GM12891 (cell line): Measurements from ENCODE around the gene ARHGAP8.

ENCODE experiments used
- DNase-seq: peaks from one replicate; pipeline ENCODE4 v3.0.0; 2011; ENCODE audit warnings: low spot score; ENCODE audit not compliant: insufficient read length
- FAIRE-seq: peaks from 2 replicates; lab custom pipeline; 2011; peaks lifted over from hg19 to GRCh38; lab: Jason Lieb, UNC
- PAX5 ChIP-seq: IDR thresholded peaks from 2 replicates; pipeline ENCODE4 v1.6.1; 2011; ENCODE audit warnings: low read length, moderate library complexity, mild to moderate bottlenecking; ENCODE audit not compliant: insufficient read depth, severe bottlenecking
- POLR2A ChIP-seq: IDR thresholded peaks from 2 replicates; pipeline ENCODE4 v1.6.1; 2011; ENCODE audit warnings: low read depth, low read length, control low read depth
- POLR2AphosphoS5 ChIP-seq: IDR thresholded peaks from 2 replicates; pipeline ENCODE4 v1.6.1; 2011; ENCODE audit warnings: low read depth, low read length, control low read depth
- POU2F2 ChIP-seq: IDR thresholded peaks from 2 replicates; pipeline ENCODE4 v1.6.1; 2011; ENCODE audit warnings: low read depth, mild to moderate bottlenecking, control low read depth, low read length, moderate library complexity
- SPI1 ChIP-seq: IDR thresholded peaks from 2 replicates; pipeline ENCODE4 v1.6.1; 2011; ENCODE audit warnings: low read depth, low read length, control low read depth
- TAF1 ChIP-seq: IDR thresholded peaks from 2 replicates; pipeline ENCODE4 v1.6.1; 2011; ENCODE audit warnings: low read depth, low read length, control low read depth

Gene ARHGAP8

DNA sequence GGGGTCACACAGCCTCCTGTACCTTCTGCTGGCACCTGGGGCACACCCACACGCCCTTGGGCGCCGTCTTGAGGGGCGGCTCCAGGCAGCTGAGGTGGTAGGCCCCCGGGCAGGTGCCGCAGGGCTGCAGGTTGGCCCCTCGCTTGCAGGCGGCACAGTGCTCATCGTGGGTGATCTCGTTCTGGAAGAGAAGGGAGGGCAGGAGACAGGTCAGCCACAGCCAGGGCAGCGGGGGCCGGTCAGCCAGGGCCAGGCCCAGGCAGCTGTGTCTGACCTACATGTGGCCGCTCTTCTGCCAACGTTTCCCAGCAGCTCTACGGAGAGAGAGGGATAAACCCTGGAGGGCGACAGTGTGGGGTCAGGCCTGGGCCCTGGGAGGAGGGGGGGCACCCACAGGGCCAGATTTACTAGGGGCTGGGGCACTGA is 135.6 kb downstream of the ARHGAP8 start:
- DNase-seq (no peak), FAIRE-seq (no peak)
- TF ChIP-seq SPI1, result no peak
- TF ChIP-seq POLR2AphosphoS5, result no peak
- TF ChIP-seq TAF1, result no peak

GRCh38 chr22:44888491-44889254 is 136.3 kb downstream of the ARHGAP8 start:
- FAIRE-seq, result no peak
- TF ChIP-seq SPI1, result no peak
- TF ChIP-seq PAX5, result no peak
- no peak for TF ChIP-seq TAF1
- no peak for TF ChIP-seq POLR2A
- TF ChIP-seq POLR2AphosphoS5, result no peak
- TF ChIP-seq POU2F2, result no peak
- DNase-seq, result no peak

GRCh38 chr22:44889255-44889878 is 137.0 kb downstream of the ARHGAP8 start:
- no peak for DNase-seq
- no peak for FAIRE-seq
- TF ChIP-seq POLR2A (no peak), POU2F2 (no peak), TAF1 (no peak), POLR2AphosphoS5 (no peak), SPI1 (no peak), PAX5 (no peak)

DNA sequence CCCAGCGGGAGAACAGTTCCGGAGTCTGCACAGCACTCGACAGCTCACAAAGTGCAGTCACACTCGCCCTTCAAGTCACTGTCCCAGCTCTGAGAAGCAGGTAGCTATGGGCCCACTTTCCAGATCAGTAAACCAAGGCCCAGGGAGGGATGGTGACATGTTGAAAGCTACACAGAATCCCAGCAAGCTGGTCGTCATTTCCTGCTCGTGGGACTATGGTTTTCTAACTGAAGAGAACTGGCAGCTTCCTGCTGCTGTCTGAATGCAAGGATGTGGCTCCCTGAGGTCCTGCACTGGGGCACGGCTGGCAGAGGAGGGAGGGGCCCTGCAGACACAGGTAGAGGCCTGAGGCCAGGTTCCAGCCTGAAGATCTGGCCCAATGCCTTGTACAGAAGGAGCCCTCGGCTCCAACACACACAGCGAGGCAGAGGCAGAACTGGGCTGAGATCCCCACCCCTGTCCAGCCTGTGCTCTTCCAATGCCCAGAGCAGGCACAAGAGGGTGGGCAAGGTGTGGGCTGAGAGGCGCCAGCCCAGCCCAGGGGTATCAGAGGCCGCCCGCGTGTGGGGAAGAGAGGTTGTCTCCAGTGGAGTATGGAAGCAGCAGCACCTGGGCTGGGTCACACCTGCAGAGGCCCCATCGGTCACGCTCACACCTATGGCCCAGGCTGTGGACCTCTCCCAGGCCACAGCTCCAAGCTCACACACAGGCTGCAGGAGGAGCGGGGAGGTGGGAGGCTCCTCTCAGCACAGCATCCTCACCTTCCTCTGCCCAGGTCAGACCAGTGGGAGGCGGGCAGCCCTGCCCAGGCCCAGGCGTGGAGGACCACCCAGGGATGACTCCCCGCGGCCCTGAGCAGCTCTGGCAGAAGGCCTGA is 138.3 kb downstream of the ARHGAP8 start:
- DNase-seq (no peak), FAIRE-seq (no peak)
- TF ChIP-seq POLR2AphosphoS5, result no peak
- TF ChIP-seq SPI1, result no peak
- TF ChIP-seq POU2F2, result no peak
- TF ChIP-seq TAF1, result no peak
- no peak for TF ChIP-seq POLR2A
- no peak for TF ChIP-seq PAX5

DNA sequence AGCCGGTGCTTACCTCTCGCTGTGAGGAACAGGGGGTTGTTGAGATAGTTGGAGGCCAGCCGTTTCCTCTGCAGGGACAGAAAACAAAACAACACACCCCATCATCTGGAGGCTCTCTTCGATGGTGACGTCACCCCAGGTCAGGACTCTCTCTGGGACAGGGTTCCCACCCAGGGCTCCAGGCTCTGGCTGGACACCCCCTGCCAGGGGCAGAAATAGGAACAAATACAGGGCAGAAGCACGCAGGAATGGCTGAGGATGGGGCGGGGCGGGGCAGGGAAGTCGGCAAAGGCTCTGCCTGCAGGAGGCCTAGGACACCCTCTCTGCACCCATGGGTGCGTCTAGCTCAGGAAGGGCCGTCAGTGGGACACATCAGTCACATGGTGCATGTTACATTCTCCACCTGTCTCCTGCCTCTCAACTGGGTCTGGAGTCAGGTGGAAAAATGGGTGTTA is 138.9 kb downstream of the ARHGAP8 start:
- DNase-seq (no peak), FAIRE-seq (no peak)
- TF ChIP-seq POLR2A (no peak), POLR2AphosphoS5 (no peak), POU2F2 (no peak), TAF1 (no peak)

- FAIRE-seq (no peak), DNase-seq (no peak)
- TF ChIP-seq POLR2AphosphoS5 (no peak), PAX5 (no peak), POU2F2 (no peak), POLR2A (no peak), TAF1 (no peak), SPI1 (no peak)
These were observed 139.4 kb downstream of the ARHGAP8 start for GRCh38 chr22:44891791-44892190.

DNA sequence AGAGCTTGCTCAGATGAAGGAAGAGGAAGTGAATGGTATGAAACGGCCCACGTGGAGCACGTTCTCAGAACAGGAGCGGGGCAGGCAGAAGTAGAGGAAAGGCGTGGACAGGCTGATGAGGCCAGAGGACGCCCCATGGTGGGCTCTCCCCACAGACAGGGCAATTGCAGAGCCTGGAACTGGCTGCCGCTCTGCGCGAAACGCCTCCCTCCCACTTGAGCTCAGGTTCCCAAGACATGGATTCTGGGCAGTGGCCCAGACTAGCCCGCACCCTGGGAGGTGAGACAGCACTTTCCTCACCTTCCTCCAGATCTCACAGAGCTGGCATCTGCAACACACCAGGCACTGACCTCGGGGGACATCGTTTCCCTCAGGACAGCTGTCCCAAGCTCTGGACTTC is 139.9 kb downstream of the ARHGAP8 start:
- DNase-seq (no peak), FAIRE-seq (no peak)
- TF ChIP-seq PAX5, result no peak
- no peak for TF ChIP-seq POU2F2
- no peak for TF ChIP-seq POLR2AphosphoS5
- TF ChIP-seq SPI1, result no peak
- no peak for TF ChIP-seq TAF1
- no peak for TF ChIP-seq POLR2A

GRCh38 chr22:44892803-44893730 is 140.7 kb downstream of the ARHGAP8 start:
- no peak for DNase-seq

DNA sequence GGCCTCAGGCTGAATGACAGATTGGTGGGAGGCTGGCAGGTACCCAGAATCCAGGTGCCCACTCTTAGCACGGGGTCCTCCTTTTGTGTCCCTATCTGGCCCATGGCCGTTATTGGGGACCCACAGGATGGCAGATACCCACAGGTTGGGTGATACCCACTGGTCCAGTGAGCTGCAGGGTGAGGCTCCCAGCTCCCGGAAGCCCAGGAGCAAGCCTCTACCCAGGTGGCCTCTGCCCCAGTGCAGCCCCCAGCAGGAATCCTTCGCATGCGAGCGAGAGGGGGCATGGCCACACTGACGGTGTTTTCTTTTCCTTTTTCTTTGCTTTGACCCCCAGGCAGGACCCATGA is 141.3 kb downstream of the ARHGAP8 start:
- no peak for FAIRE-seq
- no peak for DNase-seq
- TF ChIP-seq POLR2A (no peak), POLR2AphosphoS5 (no peak), SPI1 (no peak), PAX5 (no peak)

More at GRCh38 chr22:44892803-44893730, 140.7 kb downstream of the ARHGAP8 start:
- no peak for TF ChIP-seq PAX5
- TF ChIP-seq SPI1, result no peak
- no peak for TF ChIP-seq POLR2A
- TF ChIP-seq POU2F2, result no peak
- no peak for TF ChIP-seq TAF1
- TF ChIP-seq POLR2AphosphoS5, result no peak
- FAIRE-seq, result no peak

- FAIRE-seq (no peak), DNase-seq (no peak)
- TF ChIP-seq POLR2AphosphoS5 (no peak), POU2F2 (no peak), TAF1 (no peak)
These were observed 141.9 kb downstream of the ARHGAP8 start for GRCh38 chr22:44894321-44894720.
